Smooth muscle cell of the coronary artery (primary cell): Measurements from ENCODE around the gene PTPRCAP. TPM values are rescaled to one million over a fixed set of nuclear protein-coding genes. Genes with fewer than 3 reads are reported as not detected.

Experiments used
- total RNA-seq: library from RNA; depleted of rRNA; stranded (reverse); fragments of >200 nt; gene quantifications from 2 replicates; pipeline ENCODE4 v1.2.3, GENCODE V29; 2014; ENCODE audit warnings: low replicate concordance

PTPRCAP gene, protein sequence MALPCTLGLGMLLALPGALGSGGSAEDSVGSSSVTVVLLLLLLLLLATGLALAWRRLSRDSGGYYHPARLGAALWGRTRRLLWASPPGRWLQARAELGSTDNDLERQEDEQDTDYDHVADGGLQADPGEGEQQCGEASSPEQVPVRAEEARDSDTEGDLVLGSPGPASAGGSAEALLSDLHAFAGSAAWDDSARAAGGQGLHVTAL
- 0.23 and 0.30 TPM in 2 replicates for total RNA-seq

DNA sequence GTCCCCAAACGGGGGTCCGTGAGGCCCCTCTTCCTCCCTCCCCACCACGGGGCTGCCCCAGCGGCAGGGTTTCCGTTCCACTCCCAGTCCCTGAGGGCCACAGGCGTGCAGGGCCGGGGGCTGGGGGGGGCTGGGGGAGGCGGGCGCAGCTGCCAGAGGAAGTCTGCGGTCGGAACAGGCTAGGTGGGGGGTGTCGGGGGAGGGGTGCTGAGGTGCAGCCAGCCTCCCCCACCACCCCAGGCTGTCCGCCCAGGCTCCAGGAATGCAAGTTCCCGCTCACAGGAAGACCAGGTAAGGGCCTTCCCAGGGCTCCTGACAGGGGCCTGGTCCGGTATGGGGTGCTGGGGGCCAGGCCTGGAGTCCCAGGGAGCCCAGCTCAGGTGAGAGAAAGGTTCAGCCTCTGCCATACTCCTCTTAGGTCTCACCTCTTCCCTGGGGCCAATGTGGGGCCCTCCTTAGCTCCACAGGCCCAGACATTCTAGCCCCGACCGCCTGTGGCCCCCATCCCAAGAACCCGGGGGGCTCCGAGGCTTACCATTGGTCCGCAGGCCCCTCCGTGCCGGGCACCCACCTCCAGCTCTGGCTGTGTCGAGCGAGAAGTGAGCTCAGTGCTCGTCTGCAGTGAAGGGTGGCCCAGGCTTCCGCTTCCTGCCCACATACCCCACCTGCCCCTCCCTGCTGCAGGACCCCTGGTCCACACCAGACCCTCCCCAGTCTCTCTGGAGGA, at the start of gene PTPRCAP:
TSS of gene PTPRCAP (minus strand) at position 601 of the 727 bp plus-strand sequence. CDS start at position 538, 63 bp downstream.

DNA sequence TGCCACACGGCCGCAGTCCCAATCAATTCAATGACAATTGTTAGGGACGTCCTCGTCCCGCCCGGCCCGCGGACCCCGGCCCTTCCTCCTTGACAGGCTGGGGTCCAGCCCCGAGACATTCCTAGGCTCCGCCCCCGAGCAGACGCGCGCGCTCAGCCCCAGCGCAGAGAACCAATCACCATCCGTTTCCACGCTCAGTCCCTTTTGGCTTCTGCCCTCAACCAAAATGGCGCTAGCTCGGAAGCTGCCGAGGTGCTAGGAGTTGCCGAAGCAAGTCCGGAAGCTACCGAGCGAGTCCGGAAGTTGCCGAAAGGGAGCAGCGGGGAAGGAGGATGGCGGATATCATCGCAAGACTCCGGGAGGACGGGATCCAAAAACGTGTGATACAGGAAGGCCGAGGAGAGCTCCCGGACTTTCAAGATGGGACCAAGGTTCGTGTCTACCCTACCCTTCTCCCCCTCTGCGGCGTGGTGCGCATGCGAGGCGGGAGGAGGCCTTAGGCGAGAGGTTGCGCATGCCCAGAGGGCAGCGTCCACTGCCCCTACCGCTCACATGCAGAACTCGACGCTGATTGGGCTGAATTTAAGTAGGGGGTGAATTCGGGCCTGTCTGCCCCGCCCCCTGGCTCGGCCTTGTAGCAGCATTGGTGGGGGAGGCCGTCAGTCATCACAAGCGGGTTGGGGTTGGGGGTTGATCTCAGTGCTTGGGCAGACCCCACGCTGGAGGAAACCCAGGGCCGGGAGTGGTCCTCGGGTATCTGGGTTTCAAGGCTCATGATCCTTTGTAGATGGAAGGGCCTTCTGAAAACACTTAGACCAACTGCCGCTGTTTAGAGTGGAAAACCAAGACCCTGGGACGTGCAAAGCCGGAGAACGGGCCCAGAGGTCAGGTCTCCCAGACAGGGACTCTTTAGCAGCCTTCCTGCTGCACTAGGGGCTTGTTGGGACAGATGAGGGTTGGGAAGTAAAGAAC, 45.6 kb upstream of the PTPRCAP start, which contains the start of gene AIP:
TSS of gene AIP (plus strand) at position 200 of the 972 bp plus-strand sequence. CDS start at position 333, 133 bp downstream.

DNA sequence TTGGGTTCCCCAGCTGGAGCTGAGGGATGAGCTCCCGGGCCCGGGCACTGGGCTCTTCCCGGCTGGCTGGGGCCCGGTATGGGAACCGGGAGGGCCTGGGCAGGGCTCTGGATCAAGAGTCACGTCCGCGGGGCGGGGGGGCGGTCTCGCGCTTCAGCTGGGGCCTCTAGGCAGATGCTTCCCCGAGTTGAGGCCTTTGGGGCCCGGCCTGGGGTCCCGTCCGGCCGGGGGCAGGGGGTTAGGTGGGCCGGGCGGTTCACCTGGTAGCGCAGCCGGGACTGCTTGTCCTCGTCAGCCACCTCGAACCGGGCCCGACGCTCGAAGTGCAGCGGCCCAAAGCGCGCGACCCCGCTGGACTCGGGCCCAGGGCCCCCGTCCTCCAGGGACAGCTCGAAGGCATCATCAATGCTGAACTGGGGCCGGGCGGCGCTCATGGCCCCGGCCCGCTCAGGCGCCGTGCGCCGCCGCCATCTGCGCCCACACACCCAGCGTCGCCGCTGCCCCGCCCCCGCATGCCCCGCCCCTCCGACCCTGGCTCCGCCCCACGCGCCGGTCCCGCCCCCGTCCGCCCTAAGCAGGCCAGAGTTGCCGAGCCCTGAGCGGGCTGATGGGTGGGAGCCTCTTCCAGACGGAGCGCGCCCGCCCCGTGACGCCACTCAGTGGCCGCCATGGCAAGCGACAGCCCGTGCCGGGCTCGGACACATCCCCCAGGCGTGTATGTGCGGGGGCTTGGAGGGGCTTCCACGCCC, 31.5 kb upstream of the PTPRCAP start, which contains the start of gene TMEM134:
TSS of gene TMEM134 (minus strand) at position 493 of the 749 bp plus-strand sequence. CDS start at position 434, 59 bp downstream.

DNA sequence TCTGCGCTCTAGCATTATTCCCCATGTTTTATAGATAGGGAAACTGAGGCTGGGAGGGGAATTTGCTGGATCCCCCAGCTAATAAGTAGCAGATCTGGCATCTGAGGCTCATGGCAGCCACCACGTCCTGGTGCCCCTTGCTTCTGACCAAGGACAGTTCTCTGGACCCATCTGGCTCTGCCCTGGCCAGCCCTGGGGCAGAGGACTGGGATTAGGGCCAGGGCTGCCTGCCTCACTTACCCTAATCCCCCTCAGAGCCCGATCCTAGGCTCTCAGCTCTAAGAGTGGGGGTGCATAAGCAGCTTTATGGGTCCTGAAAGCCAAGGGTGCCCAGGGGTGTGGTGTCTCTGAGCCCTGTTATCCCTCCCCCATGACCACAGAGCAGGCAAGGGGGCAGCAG, 17.6 kb upstream of the PTPRCAP start, which contains the start of gene CABP4:
TSS of gene CABP4 (plus strand) at position 301 of the 400 bp plus-strand sequence. CDS start at position 371, 70 bp downstream.

DNA sequence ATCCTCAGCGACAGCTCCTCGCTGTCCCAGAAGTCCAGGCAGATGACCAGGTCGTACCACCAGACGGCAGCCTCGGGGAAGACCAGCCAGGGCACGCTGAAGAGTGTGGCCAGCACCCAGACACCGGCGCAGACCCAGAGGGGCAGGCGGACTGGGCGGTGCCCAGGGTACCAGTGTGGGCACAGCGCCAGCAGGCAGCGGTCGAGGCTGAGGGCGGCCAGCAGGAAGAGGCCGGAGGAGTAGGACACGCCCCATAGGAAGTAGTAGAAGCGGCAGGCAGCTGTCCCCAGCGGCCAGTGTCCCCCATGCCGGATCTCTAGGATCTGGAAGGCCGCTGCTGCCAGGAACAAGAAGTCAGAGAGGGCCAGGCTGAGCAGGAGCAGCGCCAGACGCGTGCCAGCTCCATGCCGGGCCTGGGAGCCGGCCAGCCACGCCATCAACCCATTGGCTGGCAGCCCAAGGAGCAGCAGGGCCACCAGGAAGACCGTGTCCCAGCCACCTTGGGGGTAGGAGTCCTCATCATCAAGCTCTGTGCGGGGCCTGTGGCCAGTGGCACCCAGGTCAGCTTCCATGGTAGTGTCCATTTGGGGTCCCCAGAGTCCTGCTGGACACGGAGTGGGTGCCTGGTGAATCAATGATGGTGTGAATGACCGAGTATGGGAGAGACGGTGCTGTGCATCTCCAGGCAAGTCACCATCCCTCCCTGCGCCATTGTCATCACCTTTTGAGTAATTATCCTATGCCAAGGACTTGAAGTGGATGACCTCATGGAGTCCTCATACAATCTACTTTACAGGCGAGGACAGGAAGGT, 14.9 kb upstream of the PTPRCAP start, which contains the start of gene GPR152:
TSS of gene GPR152 (minus strand) at position 589 of the 812 bp plus-strand sequence. CDS start at position 584, 5 bp downstream.

DNA sequence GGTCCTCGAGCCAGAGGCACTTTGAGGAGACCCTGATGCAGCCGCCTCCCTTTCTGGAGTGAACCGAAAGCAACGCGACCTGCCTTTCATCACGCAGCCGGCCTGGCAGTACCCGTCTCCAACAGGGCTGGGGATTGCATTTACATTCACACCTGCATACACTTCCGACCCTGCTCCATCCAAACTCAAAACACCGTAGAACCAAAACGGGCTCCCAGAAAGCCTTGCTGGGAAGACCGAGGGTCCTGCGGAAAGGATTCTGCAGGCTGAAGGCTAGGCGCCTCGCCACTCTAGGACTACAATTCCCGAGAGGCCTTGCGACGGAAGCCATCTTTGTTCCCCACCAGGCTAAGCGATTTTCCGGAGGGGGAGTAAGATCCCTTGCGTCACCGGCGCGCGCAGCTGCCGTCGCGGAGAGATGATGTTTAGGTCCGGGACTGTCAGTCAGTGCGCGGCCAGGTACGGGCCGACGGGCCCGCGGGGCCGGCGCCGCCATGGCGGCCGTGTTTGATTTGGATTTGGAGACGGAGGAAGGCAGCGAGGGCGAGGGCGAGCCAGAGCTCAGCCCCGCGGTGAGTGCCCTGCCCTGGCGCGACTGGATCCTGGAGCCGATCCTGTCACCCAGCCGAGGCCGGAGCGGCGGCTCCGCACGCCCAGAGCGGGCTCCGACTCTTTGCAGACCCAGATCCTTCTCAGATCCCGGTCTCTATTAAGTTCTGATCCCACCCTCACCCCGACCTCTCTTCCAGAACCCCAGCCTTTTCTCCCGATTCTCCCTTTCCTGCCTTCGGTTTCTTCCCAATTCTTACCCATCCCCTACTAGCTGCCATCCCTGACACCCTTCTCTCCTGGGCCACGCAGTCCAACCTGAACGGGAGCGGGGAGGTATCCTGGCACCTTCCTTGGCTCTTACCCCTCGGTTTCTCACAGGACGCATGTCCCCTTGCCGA, 9.2 kb downstream of the PTPRCAP start, which contains the start of gene RPS6KB2:
TSS of gene RPS6KB2 (plus strand) at position 443 of the 950 bp plus-strand sequence. CDS start at position 495, 52 bp downstream.

DNA sequence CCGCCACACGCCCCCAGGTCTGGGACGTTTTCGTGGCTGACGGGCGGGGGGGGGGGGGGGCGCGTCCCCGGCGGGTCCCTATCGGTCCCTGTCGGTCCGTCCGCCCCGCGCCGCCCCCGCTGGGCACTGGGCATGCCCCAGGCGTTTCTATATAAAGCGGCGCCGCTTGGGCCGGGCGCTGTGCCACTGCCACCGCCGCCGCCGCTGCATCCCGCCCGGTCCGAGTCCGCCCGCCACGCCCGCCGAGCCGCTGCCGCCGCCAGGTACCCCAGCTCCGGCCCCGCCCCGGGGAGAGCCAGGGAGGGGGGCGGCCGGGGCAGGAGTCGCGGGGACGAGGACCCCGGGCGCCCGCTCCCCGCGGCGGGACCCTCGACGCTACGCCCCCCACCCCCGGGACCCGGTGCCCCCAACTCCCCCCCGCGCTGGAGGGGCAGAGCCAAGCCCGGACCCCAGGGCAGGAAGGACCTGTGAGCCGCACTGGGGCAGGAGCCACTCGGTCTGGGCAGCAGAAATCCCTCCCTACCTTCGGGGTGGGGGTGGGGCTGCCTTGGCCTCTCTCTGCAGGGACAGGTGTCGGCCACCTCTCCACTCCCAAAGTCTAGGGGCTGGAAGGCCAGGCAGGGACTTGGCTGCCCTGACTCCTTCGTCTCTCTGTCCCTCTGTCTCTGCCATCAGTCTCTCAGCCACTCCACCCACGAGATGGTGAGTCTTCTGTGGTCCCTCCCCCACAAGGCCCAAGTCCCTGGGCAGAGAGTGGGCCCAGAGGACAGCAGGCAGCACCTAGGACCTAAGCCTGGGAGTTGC, 21.8 kb downstream of the PTPRCAP start, which contains the start of gene CARNS1:
TSS of gene CARNS1 (plus strand) at position 178 of the 804 bp plus-strand sequence. CDS start at position 700, 522 bp downstream.

DNA sequence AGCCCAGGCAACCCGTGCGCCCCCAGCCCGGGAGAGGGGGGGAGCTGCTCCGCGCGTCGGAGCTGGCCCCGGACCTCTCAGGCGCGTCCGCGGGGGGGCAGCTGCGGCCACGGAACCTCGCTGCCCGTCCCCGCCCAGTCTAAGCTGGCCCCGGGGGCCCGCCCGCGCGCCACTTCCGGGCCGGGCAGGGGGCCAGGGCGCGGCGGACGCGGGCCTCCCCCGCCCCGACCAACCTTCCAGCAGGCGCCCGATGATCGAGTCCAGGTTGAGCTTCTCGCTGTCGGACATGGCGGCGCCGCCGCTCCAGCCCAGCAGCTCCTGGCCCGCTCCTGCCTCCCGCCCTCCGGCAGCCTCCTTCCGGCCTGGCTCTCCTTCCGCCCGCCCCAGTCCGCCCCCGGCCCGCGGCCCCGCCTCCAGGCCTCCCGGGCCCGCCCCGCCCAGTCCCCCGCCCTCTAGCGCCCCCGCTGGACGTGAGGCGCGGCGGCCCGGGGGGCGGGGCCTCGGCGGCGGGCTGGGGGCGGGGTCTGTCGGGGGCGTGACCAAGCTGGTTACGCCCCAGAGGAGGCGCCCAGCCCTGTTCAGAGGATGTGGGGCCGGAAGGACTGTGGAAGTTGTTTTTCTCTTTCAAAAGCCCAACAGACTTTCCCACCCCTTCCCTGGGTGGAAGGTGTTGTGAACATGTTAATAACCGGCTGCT, 35.8 kb downstream of the PTPRCAP start, which contains the start of gene PPP1CA:
TSS of gene PPP1CA (minus strand) at position 364 of the 697 bp plus-strand sequence. CDS start at position 288, 76 bp downstream.

DNA sequence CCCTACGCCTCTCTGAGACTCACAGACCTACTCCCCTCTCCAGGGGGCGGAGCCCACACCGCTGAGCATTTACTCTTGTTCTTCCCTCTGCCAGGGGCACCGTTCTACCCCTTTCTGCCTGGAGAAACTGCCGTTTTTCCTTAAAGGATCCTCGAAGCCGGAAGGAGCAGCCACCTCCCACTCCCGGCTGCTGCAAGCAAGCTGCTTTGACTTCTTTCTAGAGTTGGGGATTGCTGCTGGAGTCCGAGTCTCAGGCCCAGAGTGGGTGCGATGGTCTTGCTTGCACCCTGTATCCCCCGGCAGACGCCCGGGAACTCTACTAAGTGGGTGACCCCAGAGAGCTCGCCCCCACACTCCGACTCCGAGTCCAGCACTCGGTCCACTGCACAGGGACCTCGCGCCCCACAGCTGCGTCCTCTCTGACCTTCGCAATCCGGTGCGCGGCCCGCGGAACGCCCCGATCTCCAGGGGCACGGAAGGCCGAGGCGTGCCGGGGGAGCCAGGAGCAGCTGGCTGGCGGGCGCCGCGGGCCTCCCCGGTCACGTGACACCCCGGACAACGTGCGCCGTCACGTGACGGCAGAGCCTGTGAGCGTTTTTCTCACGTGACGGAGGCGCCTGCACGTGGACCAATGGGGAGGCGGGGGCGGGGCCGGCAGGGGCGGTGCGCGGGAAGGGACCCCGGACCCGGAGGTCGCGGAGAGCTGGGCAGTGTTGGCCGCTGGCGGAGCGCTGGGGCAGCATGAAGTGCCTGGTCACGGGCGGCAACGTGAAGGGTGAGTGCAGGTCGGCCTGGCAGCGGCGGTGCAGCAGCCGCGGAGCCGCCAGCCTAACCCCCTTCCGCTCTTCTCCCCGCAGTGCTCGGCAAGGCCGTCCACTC, 45.9 kb downstream of the PTPRCAP start, which contains the start of gene RAD9A:
TSS of gene RAD9A (plus strand) at position 683 of the 879 bp plus-strand sequence. CDS start at position 742, 59 bp downstream.

Other genes starting within 250 kb of the PTPRCAP start
- gene GRK2, start 171.2 kb downstream of the PTPRCAP start, total RNA-seq, result 20.2 and 31.6 TPM in 2 replicates
- gene ANKRD13D, start 148.4 kb downstream of the PTPRCAP start, total RNA-seq, result 32.9 and 34.9 TPM in 2 replicates
- 8.1 and 10.2 TPM in 2 replicates for gene SSH3, start 134.2 kb downstream of the PTPRCAP start, total RNA-seq
- 24.2 and 71.2 TPM in 2 replicates for gene POLD4, start 84.1 kb downstream of the PTPRCAP start, total RNA-seq
- 1.8 and 3.9 TPM in 2 replicates for gene CLCF1, start 64.1 kb downstream of the PTPRCAP start, total RNA-seq
- gene RAD9A, start 45.7 kb downstream of the PTPRCAP start, total RNA-seq, result 4.1 and 4.8 TPM in 2 replicates
- gene PPP1CA, start 35.8 kb downstream of the PTPRCAP start, total RNA-seq, result 81.6 and 202 TPM in 2 replicates
- not detected in 2 replicates for gene TBC1D10C, start 33.6 kb downstream of the PTPRCAP start, total RNA-seq
- under 0.01 and 0.30 TPM in 2 replicates for gene CARNS1, start 22.0 kb downstream of the PTPRCAP start, total RNA-seq
- 24.3 and 55.9 TPM in 2 replicates for gene RPS6KB2, start 9.2 kb downstream of the PTPRCAP start, total RNA-seq
- gene CORO1B, start 5.8 kb upstream of the PTPRCAP start, total RNA-seq, result 147 and 225 TPM in 2 replicates
- not detected in 2 replicates for gene GPR152, start 15.0 kb upstream of the PTPRCAP start, total RNA-seq
- gene CABP4, start 17.7 kb upstream of the PTPRCAP start, total RNA-seq, result not detected in 2 replicates
- 4.1 and 24.4 TPM in 2 replicates for gene TMEM134, start 31.6 kb upstream of the PTPRCAP start, total RNA-seq
- 128 and 227 TPM in 2 replicates for gene AIP, start 45.3 kb upstream of the PTPRCAP start, total RNA-seq
- gene PITPNM1, start 67.7 kb upstream of the PTPRCAP start, total RNA-seq, result 26.0 and 28.7 TPM in 2 replicates
- gene CDK2AP2, start 70.5 kb upstream of the PTPRCAP start, total RNA-seq, result 2.8 and 16.2 TPM in 2 replicates
- gene CABP2, start 85.8 kb upstream of the PTPRCAP start, total RNA-seq, result not detected in 2 replicates
- 443 and 1,598 TPM in 2 replicates for gene GSTP1, start 146.1 kb upstream of the PTPRCAP start, total RNA-seq
- 201 and 458 TPM in 2 replicates for gene NDUFV1, start 169.3 kb upstream of the PTPRCAP start, total RNA-seq
- 3.6 and 4.4 TPM in 2 replicates for gene NUDT8, start 192.3 kb upstream of the PTPRCAP start, total RNA-seq
- not detected in 2 replicates for gene TBX10, start 202.1 kb upstream of the PTPRCAP start, total RNA-seq
- gene ACY3, start 213.0 kb upstream of the PTPRCAP start, total RNA-seq, result not detected in 2 replicates
- gene ALDH3B2, start 236.9 kb upstream of the PTPRCAP start, total RNA-seq, result not detected in 2 replicates